Cerebellar nuclear complex (tissue), 1 donor: ENCODE results near the gene ZSCAN9.

ENCODE experiments used
- DNase-seq, 2 experiments: peaks; one replicate each; lab custom pipeline; 2025; lab: John Stamatoyannopoulos, UW

Gene ZSCAN9

GRCh38 chr6:28225056-28225834 is at the start of gene ZSCAN9:
ZSCAN9 (plus strand) TSS chr6:28225275; CDS start chr6:28227085, 1,810 bp downstream.
- peak; percentile 33 to 57 for DNase-seq

- no peak for DNase-seq
Measured at GRCh38 chr6:28176373-28176772, 48.7 kb upstream of the ZSCAN9 start.

- no peak for DNase-seq
Measured at GRCh38 chr6:28182255-28182654, 42.8 kb upstream of the ZSCAN9 start.

GRCh38 chr6:28188111-28188979 is 36.7 kb upstream of the ZSCAN9 start:
- no peak for DNase-seq

- DNase-seq: no peak
Measured at GRCh38 chr6:28200020-28200419, 25.1 kb upstream of the ZSCAN9 start.

- no peak for DNase-seq
Measured at GRCh38 chr6:28203201-28203600, 21.9 kb upstream of the ZSCAN9 start.

GRCh38 chr6:28205879-28206278 is 19.2 kb upstream of the ZSCAN9 start:
- DNase-seq: no peak

GRCh38 chr6:28206527-28206926 is 18.5 kb upstream of the ZSCAN9 start:
- no peak for DNase-seq

GRCh38 chr6:28206928-28207509 is 18.1 kb upstream of the ZSCAN9 start:
- no peak for DNase-seq

- no peak for DNase-seq
Measured at GRCh38 chr6:28207510-28208110, 17.5 kb upstream of the ZSCAN9 start.

GRCh38 chr6:28208111-28208659 is 16.9 kb upstream of the ZSCAN9 start:
- no peak for DNase-seq

GRCh38 chr6:28209753-28210535 is 15.1 kb upstream of the ZSCAN9 start:
- no peak for DNase-seq

GRCh38 chr6:28211840-28212509 is 13.1 kb upstream of the ZSCAN9 start:
- DNase-seq: no peak

- no peak for DNase-seq
Measured at GRCh38 chr6:28212510-28213212, 12.4 kb upstream of the ZSCAN9 start.

GRCh38 chr6:28213213-28213523 is 11.9 kb upstream of the ZSCAN9 start:
- no peak for DNase-seq

GRCh38 chr6:28215425-28215824 is 9.7 kb upstream of the ZSCAN9 start:
- no peak for DNase-seq

GRCh38 chr6:28217890-28218289 is 7.2 kb upstream of the ZSCAN9 start:
- DNase-seq: no peak

- DNase-seq: no peak
Measured at GRCh38 chr6:28218312-28219248, 6.5 kb upstream of the ZSCAN9 start.
